Stimulated activated CD4-positive, alpha-beta T cell treated with anti-CD3 and anti-CD28 coated beads, TNF-alpha, amount 100 ng/mL, for 24 hours (primary cell): Measurements from ENCODE around the gene INSRR.

ENCODE experiments used
- DNase-seq, 3 experiments: peaks; one replicate each; pipeline ENCODE4 v3.0.0-alpha.2; 2020; ENCODE audit warnings: low read depth in 3 of 3

INSRR gene

GRCh38 chr1:156858959-156859522 lies at the start of gene INSRR:
TSS of gene INSRR (minus strand) at chr1:156859117. CDS start at chr1:156858621, 496 bp downstream.
- DNase-seq = no peak

- DNase-seq = no peak
Observed at GRCh38 chr1:156908541-156908940, 49.6 kb upstream of the INSRR start.

- DNase-seq = no peak
Observed at GRCh38 chr1:156906206-156906906, 47.4 kb upstream of the INSRR start.

- no peak for DNase-seq
Observed at GRCh38 chr1:156905651-156906050, 46.7 kb upstream of the INSRR start.

- DNase-seq = no peak
Observed at GRCh38 chr1:156905176-156905575, 46.3 kb upstream of the INSRR start.

- no peak for DNase-seq
Observed at GRCh38 chr1:156904187-156904959, 45.5 kb upstream of the INSRR start.

GRCh38 chr1:156903328-156904091 lies 44.6 kb upstream of the INSRR start:
- no peak for DNase-seq

- no peak for DNase-seq
Observed at GRCh38 chr1:156901966-156902915, 43.3 kb upstream of the INSRR start.

GRCh38 chr1:156901590-156901900 lies 42.6 kb upstream of the INSRR start:
- DNase-seq = no peak

- DNase-seq = no peak
Observed at GRCh38 chr1:156900896-156901589, 42.1 kb upstream of the INSRR start.

GRCh38 chr1:156899956-156900718 lies 41.2 kb upstream of the INSRR start:
- no peak for DNase-seq

GRCh38 chr1:156898971-156899664 lies 40.2 kb upstream of the INSRR start:
- DNase-seq = no peak

- DNase-seq = no peak
Observed at GRCh38 chr1:156898161-156898566, 39.2 kb upstream of the INSRR start.

- no peak for DNase-seq
Observed at GRCh38 chr1:156897078-156897825, 38.3 kb upstream of the INSRR start.

- DNase-seq = no peak
Observed at GRCh38 chr1:156896490-156897033, 37.6 kb upstream of the INSRR start.

- no peak for DNase-seq
Observed at GRCh38 chr1:156895927-156896326, 37.0 kb upstream of the INSRR start.

GRCh38 chr1:156895455-156895812 lies 36.5 kb upstream of the INSRR start:
- no peak for DNase-seq
